ENCODE data around the gene FGFR3. TPM values are rescaled to one million over a fixed set of nuclear protein-coding genes. Genes with fewer than 3 reads are reported as not detected.

FGFR3 gene
- total and polyA plus RNA-seq, 5 donors: 4.5 to 17.5 (median 7.6) TPM

GRCh38 chr4:1790005-1790404, 3.1 kb upstream of the FGFR3 start:
- Histone ChIP-seq H3K4me3 (ENCODE audit: low read length) (no peak overlapping the region), H3K4me1 (ENCODE audit: control insufficient read depth, insufficient read depth, low read length) (peaks cover 2% of the 10 kb centered on the region), H3K27me3 (ENCODE audit: control insufficient read depth, insufficient read depth) (no peaks in the 10 kb centered on the region), H3K27ac (ENCODE audit: low read length) (no peak overlapping the region), H3K9me3 (ENCODE audit: control insufficient read depth, low read length) (no peaks in the 10 kb centered on the region)
- intact Hi-C loops (cut with DNase I): no loop called here
- WGBS: 89% methylated on average over 10 of the region's 10 CpGs
- no peak for DNase-seq
- ATAC-seq: no peak

GRCh38 chr4:1792158-1792831, 798 bp upstream of the FGFR3 start:
- Histone ChIP-seq H3K27ac (ENCODE audit: low read length) (no peak overlapping the region), H3K4me3 (ENCODE audit: low read length) (no peak overlapping the region), H3K9me3 (ENCODE audit: control insufficient read depth, low read length) (no peaks in the 10 kb centered on the region), H3K4me1 (ENCODE audit: control insufficient read depth, insufficient read depth, low read length) (no peaks in the 10 kb centered on the region), H3K27me3 (ENCODE audit: control insufficient read depth, insufficient read depth) (no peaks in the 10 kb centered on the region)
- ATAC-seq: peak; percentile 1 to 3
- WGBS: 58% methylated on average over 29 of the region's 29 CpGs
- intact Hi-C loops (cut with DNase I): no loop called here
- no peak for DNase-seq

- Histone ChIP-seq H3K27ac (ENCODE audit: low read length) (no peak overlapping the region), H3K9me3 (ENCODE audit: control insufficient read depth, low read length) (no peaks in the 10 kb centered on the region), H3K27me3 (ENCODE audit: control insufficient read depth, insufficient read depth) (no peaks in the 10 kb centered on the region), H3K4me3 (ENCODE audit: low read length) (peak overlapping the region; percentile 78), H3K4me1 (ENCODE audit: control insufficient read depth, insufficient read depth, low read length) (no peaks in the 10 kb centered on the region)
- intact Hi-C loops (cut with DNase I): no loop called here
- DNase-seq: peak; percentile 68 to 85 (median 84)
- ATAC-seq: peak; percentile 25 to 34
- WGBS: 1% methylated on average over 41 of the region's 44 CpGs
These were observed 375 bp downstream of the FGFR3 start for GRCh38 chr4:1793496-1793840.

GRCh38 chr4:1793940-1794808, 1.1 kb downstream of the FGFR3 start:
- no peak for ATAC-seq
- no peak for DNase-seq
- H3K4me1 ChIP-seq (ENCODE audit: control insufficient read depth, insufficient read depth, low read length): no peaks in the 10 kb centered on the region
- intact Hi-C loops (cut with DNase I): no loop called here
- H3K27ac ChIP-seq (ENCODE audit: low read length): no peak overlapping the region
- H3K4me3 ChIP-seq (ENCODE audit: low read length): peak overlapping the region; percentile 78
- H3K9me3 ChIP-seq (ENCODE audit: control insufficient read depth, low read length): no peaks in the 10 kb centered on the region
- H3K27me3 ChIP-seq (ENCODE audit: control insufficient read depth, insufficient read depth): no peaks in the 10 kb centered on the region
- WGBS: under 1% methylated on average over 101 of the region's 101 CpGs

- DNase-seq (no peak), ATAC-seq (no peak)
- Histone ChIP-seq H3K4me3 (ENCODE audit: low read length) (peak overlapping the region; percentile 78), H3K9me3 (ENCODE audit: control insufficient read depth, low read length) (no peaks in the 10 kb centered on the region), H3K4me1 (ENCODE audit: control insufficient read depth, insufficient read depth, low read length) (no peaks in the 10 kb centered on the region), H3K27me3 (ENCODE audit: control insufficient read depth, insufficient read depth) (no peaks in the 10 kb centered on the region), H3K27ac (ENCODE audit: low read length) (no peak overlapping the region)
- intact Hi-C loops (cut with DNase I): no loop called here
- 2% methylated on average over 68 of the region's 68 CpGs for WGBS
These were observed 1.8 kb downstream of the FGFR3 start for GRCh38 chr4:1794809-1795298.

GRCh38 chr4:1795299-1796195, 2.5 kb downstream of the FGFR3 start:
- Histone ChIP-seq H3K27me3 (ENCODE audit: control insufficient read depth, insufficient read depth) (no peaks in the 10 kb centered on the region), H3K9me3 (ENCODE audit: control insufficient read depth, low read length) (no peaks in the 10 kb centered on the region), H3K4me3 (ENCODE audit: low read length) (peak overlapping the region; percentile 78), H3K4me1 (ENCODE audit: control insufficient read depth, insufficient read depth, low read length) (no peaks in the 10 kb centered on the region), H3K27ac (ENCODE audit: low read length) (no peak overlapping the region)
- WGBS: 29% methylated on average over 32 of the region's 32 CpGs
- DNase-seq: no peak
- no peak for ATAC-seq
- intact Hi-C loops (cut with DNase I): no loop called here

- DNase-seq (no peak), ATAC-seq (no peak)
- H3K4me3 ChIP-seq (ENCODE audit: low read length): no peak overlapping the region
- H3K9me3 ChIP-seq (ENCODE audit: control insufficient read depth, low read length): no peaks in the 10 kb centered on the region
- H3K27me3 ChIP-seq (ENCODE audit: control insufficient read depth, insufficient read depth): no peaks in the 10 kb centered on the region
- intact Hi-C loops (cut with DNase I): no loop called here
- no peaks in the 10 kb centered on the region for H3K4me1 ChIP-seq (ENCODE audit: control insufficient read depth, insufficient read depth, low read length)
- no peak overlapping the region for H3K27ac ChIP-seq (ENCODE audit: low read length)
- 93% methylated on average over 14 of the region's 14 CpGs for WGBS
These were observed 3.6 kb downstream of the FGFR3 start for GRCh38 chr4:1796486-1797204.

- DNase-seq: no peak
- H3K9me3 ChIP-seq (ENCODE audit: control insufficient read depth, low read length): no peaks in the 10 kb centered on the region
- H3K4me3 ChIP-seq (ENCODE audit: low read length): no peak overlapping the region
- ATAC-seq: no peak
- no peak overlapping the region for H3K27ac ChIP-seq (ENCODE audit: low read length)
- no peaks in the 10 kb centered on the region for H3K27me3 ChIP-seq (ENCODE audit: control insufficient read depth, insufficient read depth)
- intact Hi-C loops (cut with DNase I): no loop called here
- WGBS: 79% methylated on average over 16 of the region's 16 CpGs
- H3K4me1 ChIP-seq (ENCODE audit: control insufficient read depth, insufficient read depth, low read length): no peaks in the 10 kb centered on the region
These were observed 4.3 kb downstream of the FGFR3 start for GRCh38 chr4:1797298-1797860.

- Histone ChIP-seq H3K4me3 (ENCODE audit: low read length) (no peak overlapping the region), H3K27me3 (ENCODE audit: control insufficient read depth, insufficient read depth) (no peaks in the 10 kb centered on the region), H3K27ac (ENCODE audit: low read length) (no peak overlapping the region), H3K9me3 (ENCODE audit: control insufficient read depth, low read length) (no peaks in the 10 kb centered on the region), H3K4me1 (ENCODE audit: control insufficient read depth, insufficient read depth, low read length) (no peaks in the 10 kb centered on the region)
- ATAC-seq: no peak
- DNase-seq: no peak
- 92% methylated on average over 27 of the region's 27 CpGs for WGBS
- intact Hi-C loops (cut with DNase I): no loop called here
These were observed 4.9 kb downstream of the FGFR3 start for GRCh38 chr4:1797861-1798579.

Measured in right cardiac atrium (tissue), 5 donors.